BLaER1 treated with 17β-estradiol and CSF1 and Interleukin-3, amounts not matched to agents 10 nM and 100 nM (cell line): ENCODE results near the gene MBNL2.

Experiments used
- H3K27ac ChIP-seq, 11 experiments: shearing (Covaris generic); formaldehyde crosslinking; 2 replicates each; pipeline ENCODE4 v1.8.1; 2022
- H3K27me3 ChIP-seq, 11 experiments: shearing (Covaris generic); formaldehyde crosslinking; 2 replicates each; pipeline ENCODE4 v1.8.1; 2022
- H3K36me3 ChIP-seq, 11 experiments: shearing (Covaris generic); formaldehyde crosslinking; 2 replicates each; pipeline ENCODE4 v1.8.1; 2022
- H3K4me1 ChIP-seq, 10 experiments: shearing (Covaris generic); formaldehyde crosslinking; 2 replicates each; pipeline ENCODE4 v1.8.1; 2022
- H3K4me2 ChIP-seq, 11 experiments: shearing (Covaris generic); formaldehyde crosslinking; 2 replicates each; pipeline ENCODE4 v1.8.1; 2022
- H3K4me3 ChIP-seq, 10 experiments: shearing (Covaris generic); formaldehyde crosslinking; 2 replicates each; pipeline ENCODE4 v1.8.1; 2022
- H3K9ac ChIP-seq, 11 experiments: shearing (Covaris generic); formaldehyde crosslinking; 2 replicates each; pipeline ENCODE4 v1.8.1; 2022
- H3K9me3 ChIP-seq, 11 experiments: shearing (Covaris generic); formaldehyde crosslinking; replicated peaks in 1 of 11; 2 replicates each; pipeline ENCODE4 v1.8.1; 2022
- H4K20me1 ChIP-seq, 11 experiments: shearing (Covaris generic); formaldehyde crosslinking; 2 replicates each; pipeline ENCODE4 v1.8.1; 2022
- Cebpa-rat ChIP-seq, 11 experiments: shearing (Covaris generic); IDR thresholded peaks; 2 replicates each; pipeline ENCODE4 v1.8.1; 2022

MBNL2 gene

DNA sequence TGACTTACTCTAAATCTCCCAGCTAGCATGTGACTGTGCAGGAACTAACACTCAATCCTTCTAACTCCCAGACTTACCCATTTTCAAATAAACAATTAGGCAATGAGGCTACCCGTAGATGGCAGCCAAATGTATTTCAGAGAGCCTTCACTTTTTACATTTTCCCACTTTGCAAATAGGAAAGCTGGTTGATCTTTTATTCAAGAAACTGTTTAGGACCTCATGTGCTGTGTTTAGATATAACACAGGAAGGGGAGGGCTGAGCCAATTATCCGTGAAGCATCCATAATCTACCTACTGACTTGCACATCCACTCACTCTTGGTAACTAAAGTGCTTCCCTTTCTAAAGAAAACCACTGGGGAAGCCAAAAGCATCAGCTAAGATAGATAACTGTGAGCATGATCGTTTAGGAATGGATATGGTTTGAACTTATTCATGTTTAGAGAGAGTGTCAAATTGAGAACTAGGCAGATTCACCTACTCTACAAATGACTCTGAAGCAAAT is 33.4 kb downstream of the MBNL2 start:
- peaks cover 6 to 36% (median 24%) of the 10 kb centered on the region in 10 experiments; a peak in 17 of 20 replicates for H3K4me1 ChIP-seq
- peaks cover 0 to 35% (median 23%) of the 10 kb centered on the region in 11 experiments; a peak in 15 of 22 replicates for H3K9me3 ChIP-seq
- H3K4me3 ChIP-seq, result no peak overlapping the region
- no peak overlapping the region for H3K9ac ChIP-seq
- H4K20me1 ChIP-seq, result peaks cover 0 to 89% (median 8%) of the 10 kb centered on the region in 11 experiments; a peak in 11 of 22 replicates
- H3K36me3 ChIP-seq, result peaks cover 0 to 37% (median 14%) of the 10 kb centered on the region in 11 experiments; a peak in 10 of 22 replicates
- no peak overlapping the region for H3K4me2 ChIP-seq
- TF ChIP-seq Cebpa-rat (IDR thresholded peaks at IDR 0.05), result no peak
- H3K27ac ChIP-seq, result no peak overlapping the region
- H3K27me3 ChIP-seq, result no peaks in the 10 kb centered on the region

DNA sequence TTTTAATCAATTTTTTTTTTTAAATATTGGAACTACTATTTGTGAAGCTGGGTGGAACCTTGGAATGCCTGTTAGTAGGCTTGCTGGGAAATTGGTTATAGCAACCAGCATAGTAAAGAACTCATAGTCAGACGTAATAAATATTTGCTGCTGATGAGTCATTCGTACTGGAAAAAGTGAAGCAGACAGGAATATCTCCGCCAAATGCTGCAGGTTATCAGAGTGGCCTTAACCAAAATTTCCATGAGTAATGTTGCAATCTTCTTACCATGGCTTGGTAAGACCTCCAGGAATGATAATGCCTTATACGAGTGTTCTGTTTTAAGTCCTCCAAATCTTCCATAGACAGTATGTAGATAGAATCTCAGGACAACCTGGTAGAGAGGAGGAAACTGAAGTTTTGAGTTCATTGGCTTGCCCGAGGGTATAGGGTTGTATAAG is 34.2 kb downstream of the MBNL2 start:
- no peak for TF ChIP-seq Cebpa-rat (IDR thresholded peaks at IDR 0.05)
- Histone ChIP-seq H3K4me3 (no peak overlapping the region), H3K27me3 (no peaks in the 10 kb centered on the region), H3K27ac (no peak overlapping the region), H3K36me3 (peaks cover 0 to 33% (median 14%) of the 10 kb centered on the region in 11 experiments; a peak in 10 of 22 replicates), H3K9me3 (peaks cover 0 to 27% (median 20%) of the 10 kb centered on the region in 11 experiments; a peak in 15 of 22 replicates), H3K4me1 (peaks cover 14 to 43% (median 32%) of the 10 kb centered on the region in 10 experiments), H3K9ac (no peak overlapping the region), H4K20me1 (peaks cover 0 to 89% (median 13%) of the 10 kb centered on the region in 11 experiments; a peak in 12 of 22 replicates), H3K4me2 (no peak overlapping the region)

DNA sequence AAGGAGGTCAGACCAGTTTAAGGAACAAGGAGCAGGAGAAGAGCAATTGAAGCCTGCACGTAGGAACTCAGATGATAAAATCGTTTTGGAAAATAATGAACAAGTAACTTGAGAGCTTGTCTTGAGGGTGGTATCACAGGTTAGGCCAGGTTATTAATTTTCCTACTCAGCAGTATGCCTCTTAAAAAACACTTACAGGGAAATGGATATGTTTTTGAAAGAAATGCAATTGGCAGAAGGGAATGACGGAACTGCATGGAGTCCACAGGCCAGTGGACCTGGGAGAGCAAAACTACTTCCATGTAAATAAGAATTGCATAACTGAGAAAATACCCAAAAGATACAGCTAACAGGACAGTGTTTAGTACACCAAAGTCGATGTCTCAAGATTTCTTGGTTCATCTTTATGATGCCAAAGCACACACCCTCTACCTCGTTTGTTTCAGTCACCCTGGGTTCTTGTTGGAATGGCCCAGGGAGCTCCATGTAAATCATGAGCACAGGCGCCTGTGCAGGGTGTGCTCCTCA is 35.2 kb downstream of the MBNL2 start:
- no peak overlapping the region for H3K4me3 ChIP-seq
- H3K9ac ChIP-seq, result no peak overlapping the region
- no peak for TF ChIP-seq Cebpa-rat (IDR thresholded peaks at IDR 0.05)
- peak overlapping the region in 3 of 11 experiments; percentile 3 to 48 (median 41); a peak in 3 of 22 replicates for H3K27ac ChIP-seq
- peak overlapping the region in 6 of 11 experiments; percentile 29 to 83 (median 68); a peak in 11 of 22 replicates for H3K4me2 ChIP-seq
- H4K20me1 ChIP-seq, result peaks cover 6 to 96% (median 20%) of the 10 kb centered on the region in 11 experiments; a peak in 14 of 22 replicates
- peaks cover 0 to 33% (median 14%) of the 10 kb centered on the region in 11 experiments; a peak in 10 of 22 replicates for H3K36me3 ChIP-seq
- H3K9me3 ChIP-seq, result peaks cover 0 to 27% (median 20%) of the 10 kb centered on the region in 11 experiments; a peak in 14 of 22 replicates
- no peaks in the 10 kb centered on the region for H3K27me3 ChIP-seq
- H3K4me1 ChIP-seq, result peaks cover 21 to 51% (median 41%) of the 10 kb centered on the region in 10 experiments

DNA sequence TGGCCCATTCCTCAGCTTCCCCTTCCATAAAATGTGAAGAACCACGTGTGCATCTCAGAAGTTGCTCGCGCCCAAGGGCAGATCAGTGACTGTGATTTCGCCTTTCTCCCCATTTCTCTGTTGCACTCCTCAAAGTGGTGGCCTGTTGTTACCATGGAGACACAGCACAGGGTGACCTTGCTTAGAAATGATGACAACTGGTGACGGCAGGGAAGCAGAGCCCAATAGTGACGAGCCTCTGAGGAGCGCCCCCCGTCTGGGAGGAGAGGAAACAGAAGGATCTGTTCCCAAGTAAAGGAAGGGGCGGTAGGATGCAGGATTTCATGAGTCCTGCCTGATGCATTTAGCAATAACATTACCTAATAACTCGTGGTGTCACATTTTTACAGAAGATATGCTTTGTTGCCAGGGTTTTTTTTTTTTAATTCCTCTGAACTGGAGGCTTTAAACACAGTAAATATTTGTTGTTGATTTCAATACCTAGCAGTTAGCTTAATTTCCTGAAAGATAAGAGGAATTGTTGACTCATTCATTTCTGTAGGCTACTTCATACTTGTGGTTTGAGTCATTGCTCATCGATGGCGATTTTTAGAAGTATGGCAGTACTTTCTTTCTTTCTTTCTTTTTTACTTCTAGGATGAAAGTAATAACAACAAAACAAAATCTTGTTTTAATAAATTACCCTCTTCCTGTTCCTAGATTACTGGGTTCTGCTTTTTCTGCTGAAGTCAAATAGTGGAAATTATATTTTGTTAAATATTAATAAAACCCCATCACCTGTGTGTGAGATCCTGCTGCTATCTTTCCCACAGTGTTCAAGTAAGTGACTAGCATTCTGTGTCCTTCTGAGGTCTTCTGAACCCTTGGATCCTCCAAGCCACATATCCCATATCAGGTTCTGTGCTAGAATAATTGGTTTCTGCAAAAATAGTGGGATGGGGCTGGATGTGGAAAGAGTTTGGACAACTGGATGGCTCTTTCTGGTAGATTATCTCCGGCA is 36.0 kb downstream of the MBNL2 start:
- Histone ChIP-seq H3K4me3 (no peak overlapping the region), H3K9me3 (peaks cover 0 to 28% (median 20%) of the 10 kb centered on the region in 11 experiments; a peak in 14 of 22 replicates), H3K36me3 (peaks cover 0 to 33% (median 14%) of the 10 kb centered on the region in 11 experiments; a peak in 11 of 22 replicates), H4K20me1 (peaks cover 6 to 98% (median 21%) of the 10 kb centered on the region in 11 experiments; a peak in 14 of 22 replicates), H3K27ac (peak overlapping the region in 5 of 11 experiments; percentile 8 to 48 (median 25); a peak in 8 of 22 replicates), H3K9ac (no peak overlapping the region), H3K27me3 (no peaks in the 10 kb centered on the region), H3K4me1 (peaks cover 21 to 51% (median 42%) of the 10 kb centered on the region in 10 experiments), H3K4me2 (peak overlapping the region in 8 of 11 experiments; percentile 6 to 83 (median 66); a peak in 14 of 22 replicates)
- TF ChIP-seq Cebpa-rat (IDR thresholded peaks at IDR 0.05), result no peak

DNA sequence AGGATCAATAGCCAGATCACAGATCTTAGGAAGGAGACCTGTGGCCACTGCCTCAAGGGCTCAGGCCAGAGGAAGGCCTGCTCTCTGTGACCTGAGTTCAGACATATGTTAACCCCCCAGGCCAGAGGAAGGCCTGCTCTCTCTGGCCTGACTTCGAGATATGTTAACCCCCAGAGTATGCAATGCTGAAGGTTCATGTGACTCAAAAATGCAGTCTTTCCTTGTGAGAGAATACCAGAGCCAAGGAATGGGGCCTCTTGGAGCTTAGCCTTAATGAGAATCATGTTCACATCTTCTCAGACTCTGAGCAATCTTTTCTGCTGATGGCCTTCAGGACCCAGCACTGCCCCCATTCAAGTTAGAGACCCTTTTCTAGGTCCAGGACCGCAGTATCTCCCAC is 36.7 kb downstream of the MBNL2 start:
- no peak overlapping the region for H3K4me3 ChIP-seq
- H3K4me2 ChIP-seq, result peak overlapping the region in 4 of 11 experiments; percentile 67 to 83 (median 71); a peak in 8 of 22 replicates
- no peak overlapping the region for H3K9ac ChIP-seq
- H3K36me3 ChIP-seq, result peaks cover 0 to 33% (median 18%) of the 10 kb centered on the region in 11 experiments; a peak in 12 of 22 replicates
- peaks cover 0 to 34% (median 20%) of the 10 kb centered on the region in 11 experiments; a peak in 14 of 22 replicates for H3K9me3 ChIP-seq
- TF ChIP-seq Cebpa-rat (IDR thresholded peaks at IDR 0.05), result no peak
- H3K27ac ChIP-seq, result peak overlapping the region in 3 of 11 experiments; percentile 8 to 48 (median 25); a peak in 4 of 22 replicates
- H3K4me1 ChIP-seq, result peaks cover 21 to 51% (median 42%) of the 10 kb centered on the region in 10 experiments
- no peaks in the 10 kb centered on the region for H3K27me3 ChIP-seq
- H4K20me1 ChIP-seq, result peaks cover 6 to 100% (median 21%) of the 10 kb centered on the region in 11 experiments; a peak in 14 of 22 replicates

DNA sequence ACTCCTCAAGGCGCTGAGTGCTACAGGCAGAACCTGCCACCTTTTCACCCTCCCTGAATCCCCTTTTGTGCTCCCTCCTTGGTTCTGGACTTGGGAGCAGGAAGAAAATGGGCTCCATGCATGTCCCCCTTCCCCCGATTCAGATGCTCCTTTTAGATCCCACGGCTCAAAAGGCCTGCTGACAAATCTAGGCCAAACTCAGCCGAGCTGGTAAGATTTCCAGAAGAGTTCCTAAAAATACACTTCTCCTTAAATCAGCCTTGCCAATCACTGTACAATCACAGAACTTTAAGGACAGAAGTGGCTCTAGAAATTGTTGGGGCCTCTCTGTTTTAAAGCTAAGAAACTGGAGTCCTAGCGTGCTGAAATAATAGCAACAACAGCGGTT is 37.3 kb downstream of the MBNL2 start:
- Histone ChIP-seq H3K4me1 (peaks cover 21 to 51% (median 42%) of the 10 kb centered on the region in 10 experiments), H3K9me3 (peaks cover 0 to 34% (median 20%) of the 10 kb centered on the region in 11 experiments; a peak in 13 of 22 replicates), H3K27ac (peak overlapping the region in 3 of 11 experiments; percentile 6 to 13 (median 8); a peak in 3 of 22 replicates), H3K9ac (no peak overlapping the region), H3K4me3 (no peak overlapping the region), H4K20me1 (peaks cover 6 to 100% (median 21%) of the 10 kb centered on the region in 11 experiments; a peak in 14 of 22 replicates), H3K36me3 (peaks cover 0 to 33% (median 18%) of the 10 kb centered on the region in 11 experiments; a peak in 12 of 22 replicates), H3K27me3 (no peaks in the 10 kb centered on the region), H3K4me2 (peak overlapping the region in 4 of 11 experiments; percentile 6 to 83 (median 70); a peak in 8 of 22 replicates)
- TF ChIP-seq Cebpa-rat (IDR thresholded peaks at IDR 0.05), result no peak

DNA sequence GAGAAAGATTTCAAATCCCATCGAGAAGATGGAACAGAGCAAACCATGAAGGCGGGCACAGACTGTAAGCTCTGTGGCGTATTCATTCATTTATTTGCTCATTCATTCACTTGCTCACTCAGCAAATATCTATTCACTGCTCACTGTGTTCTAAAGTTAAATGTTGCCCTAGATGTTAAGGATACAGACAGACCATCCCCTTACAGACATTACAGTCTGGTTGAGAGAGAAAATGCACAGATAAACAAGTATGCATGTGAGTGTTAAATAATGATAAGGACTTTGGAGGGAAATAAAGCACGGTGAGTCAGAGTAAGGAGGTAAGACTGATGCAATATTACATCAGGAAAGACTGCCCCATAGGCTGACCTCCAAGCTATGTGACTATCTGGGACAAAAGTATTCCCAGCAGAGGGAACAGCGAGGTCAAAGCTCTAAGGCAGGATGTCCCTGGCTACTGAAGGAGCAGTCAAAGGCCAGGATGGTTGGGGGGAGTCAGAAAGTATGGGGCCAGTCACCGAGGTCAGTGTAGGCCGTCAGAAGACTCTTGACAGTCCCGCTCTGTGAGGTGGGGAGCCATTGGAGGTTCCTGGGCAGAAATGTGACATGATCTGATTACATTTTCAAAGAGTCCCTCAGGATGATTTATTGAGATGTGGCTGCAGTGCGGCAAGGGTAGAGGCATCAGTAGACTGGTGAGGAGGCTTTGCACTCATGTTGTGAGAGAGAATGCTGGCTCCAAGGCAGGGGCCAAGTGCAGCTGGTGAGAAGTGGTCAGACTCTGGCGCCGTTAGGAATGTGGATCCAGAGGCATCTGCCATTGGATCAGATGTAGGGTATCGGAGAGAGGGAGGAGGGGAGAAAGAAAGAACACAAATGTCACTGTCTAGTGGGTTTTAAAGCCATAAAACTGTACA is 37.9 kb downstream of the MBNL2 start:
- Histone ChIP-seq H3K9me3 (peaks cover 0 to 29% (median 20%) of the 10 kb centered on the region in 11 experiments; a peak in 13 of 22 replicates), H3K4me1 (peaks cover 21 to 51% (median 42%) of the 10 kb centered on the region in 10 experiments), H3K4me3 (no peak overlapping the region), H3K27ac (peak overlapping the region in 1 of 11 experiments; percentile 6; a peak in 3 of 22 replicates), H4K20me1 (peaks cover 6 to 100% (median 21%) of the 10 kb centered on the region in 11 experiments; a peak in 14 of 22 replicates), H3K36me3 (peaks cover 0 to 30% (median 15%) of the 10 kb centered on the region in 11 experiments; a peak in 12 of 22 replicates), H3K9ac (no peak overlapping the region; a peak in 1 of 22 replicates), H3K27me3 (no peaks in the 10 kb centered on the region), H3K4me2 (peak overlapping the region in 5 of 11 experiments; percentile 13 to 83 (median 67); a peak in 7 of 22 replicates)
- no peak for TF ChIP-seq Cebpa-rat (IDR thresholded peaks at IDR 0.05)
